HPDE6-E6E7 (cell line): Measurements from ENCODE around the gene TAS2R43.
"Not testable (repeated sequence)": the region's sequence is repeated elsewhere in the genome, so short reads cannot be mapped to it uniquely, and the experiment has no call there.

Experiments
- DNase-seq: peaks from one replicate; pipeline ENCODE4 v3.0.0; 2011; ENCODE audit warnings: missing footprints; ENCODE audit errors: extremely low spot score

The TAS2R43 gene

DNA sequence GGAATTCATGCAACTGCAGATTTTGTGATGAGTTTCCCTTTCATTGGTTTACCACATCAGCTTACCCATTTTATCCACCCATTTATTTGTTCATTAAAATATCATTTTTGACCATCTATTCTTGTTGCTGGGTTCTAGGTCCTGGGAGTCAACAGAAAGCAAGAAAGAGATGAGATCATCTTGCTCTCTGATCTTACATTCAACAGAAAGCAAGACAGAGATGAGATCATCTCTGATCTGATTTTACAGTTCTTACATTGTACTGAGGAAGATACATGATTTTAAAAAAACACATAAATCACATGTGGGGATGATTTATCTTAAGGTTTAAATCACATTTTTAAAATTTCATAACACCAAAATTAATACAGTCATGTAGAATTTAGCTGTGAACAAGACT lies 32.3 kb downstream of the TAS2R43 start:
- DNase-seq = no peak

DNA sequence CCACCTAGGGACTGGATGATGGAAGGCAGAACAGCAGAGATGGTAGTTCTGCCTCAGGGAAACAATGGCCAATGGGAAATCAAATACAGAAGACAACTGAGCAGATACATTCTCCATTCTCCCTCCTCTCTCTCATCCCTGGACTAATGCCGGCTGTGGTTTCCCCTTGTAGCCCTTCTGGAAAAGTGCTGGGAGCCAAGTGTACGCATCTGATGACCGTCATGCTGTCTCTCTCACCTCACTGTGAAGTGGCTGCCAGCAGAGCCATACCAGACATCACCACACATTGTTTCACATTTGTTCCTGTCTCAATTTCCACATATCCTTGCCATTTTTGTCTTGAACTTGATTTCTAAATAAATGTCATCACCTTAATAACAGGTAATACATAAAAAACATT lies 33.1 kb downstream of the TAS2R43 start:
- no peak for DNase-seq

DNA sequence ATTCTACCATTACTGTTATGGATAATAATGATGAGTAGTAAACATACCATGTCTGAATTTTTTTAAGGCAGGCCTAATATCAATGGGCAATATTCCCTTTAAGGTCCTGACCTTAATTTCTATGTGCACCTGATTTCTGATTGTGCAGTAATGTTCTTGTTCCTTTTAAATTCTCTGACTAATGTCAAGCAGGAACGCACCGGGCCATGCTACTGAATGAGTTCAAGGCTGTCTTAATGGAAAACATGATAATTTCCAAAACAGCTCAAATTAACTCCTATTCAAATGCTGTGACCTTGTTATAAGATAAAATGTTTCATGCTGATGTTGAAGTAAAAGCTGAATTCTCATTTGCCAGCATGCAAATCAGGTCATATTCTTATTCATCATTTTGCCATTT lies 36.8 kb downstream of the TAS2R43 start:
- no peak for DNase-seq

DNA sequence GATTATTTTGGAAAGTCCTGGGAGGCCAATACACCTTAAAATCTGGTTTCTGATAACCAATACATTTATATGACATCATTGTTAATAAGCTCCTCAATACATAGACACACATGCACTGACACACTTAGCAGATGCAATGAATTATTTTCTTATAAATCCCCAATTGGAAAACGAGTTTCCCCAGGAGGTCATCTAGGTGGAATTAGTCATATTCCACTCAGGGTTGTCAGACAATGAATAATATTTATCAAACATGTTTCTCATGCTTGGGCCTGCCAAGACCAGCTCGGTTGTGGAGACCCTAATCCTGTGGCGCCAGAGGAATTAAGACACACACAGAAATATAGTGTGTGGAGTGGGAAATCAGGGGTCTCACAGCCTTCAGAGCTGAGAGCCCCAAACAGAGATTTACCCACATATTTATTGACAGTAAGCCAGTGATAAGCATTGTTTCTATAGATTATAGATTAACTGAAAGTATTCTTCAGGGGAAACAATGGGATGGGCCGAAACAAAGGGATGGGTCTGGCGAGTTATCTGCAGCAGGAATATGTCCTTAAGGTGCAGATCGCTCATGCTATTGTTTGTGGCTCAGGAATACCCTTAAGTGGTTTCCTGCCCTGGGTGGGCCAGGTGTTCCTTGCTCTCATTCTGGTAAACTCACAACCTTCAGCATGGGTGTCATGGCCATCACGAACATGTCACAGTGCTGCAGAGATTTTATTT lies 42.1 kb downstream of the TAS2R43 start:
- not testable (repeated sequence) for DNase-seq

DNA sequence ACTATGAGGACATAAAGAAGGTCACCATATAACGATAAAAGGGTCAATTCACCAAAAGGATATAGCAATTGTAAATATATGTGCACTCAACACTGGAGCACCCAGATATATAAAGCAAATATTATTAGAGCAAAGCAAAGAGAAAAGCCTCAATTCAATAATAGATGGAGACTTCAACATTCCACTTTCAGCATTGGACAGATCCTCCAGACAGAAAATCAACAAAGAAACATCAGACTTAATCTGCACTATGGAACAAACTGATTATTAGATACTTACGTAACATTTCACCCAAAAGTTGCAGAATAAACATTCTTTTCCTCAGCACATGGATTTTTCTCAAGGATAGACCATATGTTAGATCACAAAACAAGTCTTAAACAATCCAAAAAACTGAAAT lies 50.7 kb downstream of the TAS2R43 start:
- DNase-seq = not testable (repeated sequence)
